Breast epithelium (tissue), 3 donors: ENCODE data around the gene PPP1CC.
"Not testable (repeated sequence)": the region's sequence is repeated elsewhere in the genome, so short reads cannot be mapped to it uniquely, and the experiment has no call there.

Experiments
- CTCF ChIP-seq, 3 donors: fragments of 450-650 bp; IDR thresholded peaks; one replicate each; pipeline ENCODE4 v1.5.1; 2016 to 2017; ENCODE audit warnings: antibody characterized with exemption in 3 of 3, mild to moderate bottlenecking in 3 of 3, moderate library complexity in 3 of 3
- POLR2AphosphoS5 ChIP-seq, 3 donors: sonication (generic); formaldehyde crosslinking; IDR thresholded peaks; one replicate each; pipeline ENCODE4 v1.6.1; 2017; ENCODE audit warnings: antibody characterized with exemption in 3 of 3

- TF ChIP-seq POLR2AphosphoS5, CTCF (IDR thresholded peaks at IDR 0.05): not testable (repeated sequence)
Observed at GRCh38 chr12:110737016-110737415, 5.7 kb downstream of the PPP1CC start.
